Stromal cell of bone marrow (primary cell): Measurements from ENCODE around the gene PRKCH.

Experiments used
- DNase-seq: peaks from one replicate; pipeline ENCODE4 v3.0.0-alpha.2; 2012; ENCODE audit warnings: low read depth

Gene PRKCH

DNA sequence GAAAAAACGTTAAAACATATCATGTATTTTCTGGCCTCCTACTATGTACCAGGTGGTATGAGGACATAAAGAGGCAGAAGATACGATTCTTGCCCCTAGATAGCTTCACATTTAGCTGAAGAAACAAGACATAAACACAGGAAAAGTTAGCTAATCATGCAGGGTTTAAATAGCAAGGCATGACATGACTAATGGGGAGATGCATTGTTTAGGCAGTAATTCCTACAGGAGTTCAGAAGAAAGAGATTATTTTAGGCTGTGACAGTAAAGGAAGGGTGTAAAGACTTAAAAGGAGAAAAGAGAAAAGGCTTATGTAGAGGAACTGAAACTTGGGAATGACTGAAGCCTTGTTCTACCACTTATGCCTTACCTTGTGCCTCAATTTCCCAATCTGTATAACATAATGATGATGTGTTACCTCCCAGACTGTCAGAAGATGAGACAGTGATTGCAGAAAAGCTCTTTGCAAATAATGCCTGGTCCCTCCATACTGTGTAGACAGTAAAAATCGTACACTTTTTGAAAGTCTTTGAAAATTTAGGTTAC lies 44.4 kb downstream of the PRKCH start:
- DNase-seq, result no peak

- no peak for DNase-seq
These were observed 46.8 kb downstream of the PRKCH start for GRCh38 chr14:61368114-61368710.

DNA sequence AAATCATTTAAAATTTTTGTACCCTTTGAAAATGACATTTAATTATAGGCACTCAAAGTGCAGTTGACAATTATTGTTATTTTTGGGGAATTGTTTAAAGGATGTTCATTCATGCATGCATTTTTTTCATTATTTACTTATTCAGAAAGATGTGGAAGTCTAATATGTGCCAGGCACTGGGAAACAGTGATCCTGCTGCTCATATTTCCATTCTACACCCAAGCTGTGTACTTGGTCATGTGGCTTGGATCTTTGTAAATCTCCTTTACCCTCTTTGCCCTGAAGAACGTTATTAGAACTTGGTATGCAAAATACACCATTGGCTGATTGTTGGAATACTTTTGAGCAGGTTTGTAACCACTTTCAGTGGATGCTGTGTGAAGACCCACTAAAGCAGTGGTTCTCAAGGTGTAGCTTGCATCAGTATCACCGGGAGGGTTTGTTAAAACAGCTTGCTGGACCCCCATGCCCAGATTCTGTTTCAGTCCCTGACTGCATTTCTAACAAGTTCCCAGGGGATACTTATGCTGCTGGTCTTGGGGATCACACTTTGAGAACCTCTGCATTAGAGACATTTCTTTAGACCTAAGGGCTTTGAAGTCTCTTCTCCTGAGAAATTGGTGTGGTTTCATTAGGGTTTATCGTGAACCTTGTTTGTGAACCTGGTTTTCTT lies 47.5 kb downstream of the PRKCH start:
- DNase-seq, result no peak

DNA sequence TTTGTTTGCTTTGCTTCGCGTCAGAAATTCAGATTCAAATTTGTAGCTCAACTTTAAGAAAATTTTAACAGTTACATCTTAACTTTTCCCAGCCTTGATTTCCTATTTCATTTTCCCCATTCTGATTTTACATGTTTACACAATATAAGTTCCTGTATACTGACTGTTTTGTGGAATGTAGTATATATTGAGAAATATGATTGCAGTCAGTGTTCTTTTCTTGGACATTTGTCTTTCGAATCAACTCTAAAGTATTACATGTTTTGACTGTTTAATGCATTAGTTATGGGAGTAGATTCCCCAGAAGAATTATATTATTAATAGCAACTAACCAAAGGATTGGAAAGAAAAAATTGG lies 48.1 kb downstream of the PRKCH start:
- DNase-seq, result no peak

DNA sequence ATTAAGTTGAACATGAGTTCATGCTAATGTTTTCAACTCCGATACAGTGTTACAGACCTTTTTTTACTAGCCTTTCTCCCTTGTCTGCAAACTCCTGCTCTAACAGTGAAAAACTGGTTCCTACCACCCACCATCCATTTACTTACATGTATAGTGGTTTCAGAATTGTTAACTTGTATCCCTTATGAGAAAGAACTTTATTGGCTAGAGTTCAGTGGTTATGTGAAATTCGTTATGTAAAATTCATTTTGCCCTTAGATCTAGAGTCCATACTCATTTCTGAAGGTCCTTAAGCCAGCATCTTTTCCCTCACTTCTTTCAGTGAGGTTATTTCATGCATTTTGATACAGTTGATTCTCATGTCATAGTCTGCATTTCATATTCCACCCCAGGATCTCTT lies 51.0 kb downstream of the PRKCH start:
- no peak for DNase-seq

DNA sequence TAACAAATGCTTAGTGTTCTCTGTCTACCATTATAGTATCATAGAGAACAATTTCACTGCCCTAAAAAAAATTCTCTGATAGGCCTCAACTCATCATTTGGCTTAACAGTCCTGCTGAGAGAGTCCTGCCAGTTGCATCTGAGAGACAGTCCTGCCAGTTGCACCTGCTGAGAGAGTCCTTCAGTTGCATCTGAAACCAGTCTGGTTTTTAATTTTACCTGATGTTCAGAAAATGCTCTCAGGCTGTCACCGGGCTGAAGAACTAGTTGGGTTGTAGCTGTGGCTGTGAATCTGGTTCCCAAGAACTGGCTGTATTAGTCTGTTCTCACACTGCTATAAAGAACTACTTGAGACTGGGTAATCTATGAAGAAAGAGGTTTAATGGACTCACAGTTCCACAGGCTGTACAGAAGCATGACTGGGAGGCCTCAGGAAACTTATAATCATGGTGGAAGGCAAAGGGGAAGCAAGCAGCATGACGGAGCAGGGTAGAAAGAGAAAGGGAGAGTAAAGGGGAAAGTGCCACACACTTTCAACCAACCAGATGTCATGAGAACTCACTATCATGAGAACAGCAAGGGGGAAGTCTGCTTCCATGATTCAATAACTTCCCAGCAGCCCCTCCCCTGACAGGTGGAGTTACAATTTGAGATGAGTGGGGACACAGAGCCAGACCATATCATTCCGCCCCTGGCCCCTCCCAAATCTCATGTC lies 51.6 kb downstream of the PRKCH start:
- DNase-seq, result no peak

DNA sequence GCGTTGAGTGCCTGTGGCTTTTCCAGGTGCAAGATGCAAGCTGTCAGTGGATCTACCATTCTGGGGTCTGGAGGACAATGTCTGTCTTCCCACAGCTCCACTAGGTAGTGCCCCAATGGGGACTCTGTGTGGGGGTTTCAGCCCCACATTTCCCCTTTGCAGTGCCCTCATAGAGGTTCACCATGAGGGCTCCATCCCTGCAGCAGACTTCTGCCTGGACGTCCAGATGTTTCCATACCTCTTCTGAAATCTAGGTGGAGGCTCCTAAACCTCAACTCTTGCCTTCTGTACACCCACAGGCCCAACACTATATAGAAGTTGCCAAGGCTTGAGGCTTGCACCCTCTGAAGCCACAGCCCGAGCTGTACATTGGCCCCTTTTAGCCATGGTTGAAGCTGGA lies 52.9 kb downstream of the PRKCH start:
- no peak for DNase-seq

DNA sequence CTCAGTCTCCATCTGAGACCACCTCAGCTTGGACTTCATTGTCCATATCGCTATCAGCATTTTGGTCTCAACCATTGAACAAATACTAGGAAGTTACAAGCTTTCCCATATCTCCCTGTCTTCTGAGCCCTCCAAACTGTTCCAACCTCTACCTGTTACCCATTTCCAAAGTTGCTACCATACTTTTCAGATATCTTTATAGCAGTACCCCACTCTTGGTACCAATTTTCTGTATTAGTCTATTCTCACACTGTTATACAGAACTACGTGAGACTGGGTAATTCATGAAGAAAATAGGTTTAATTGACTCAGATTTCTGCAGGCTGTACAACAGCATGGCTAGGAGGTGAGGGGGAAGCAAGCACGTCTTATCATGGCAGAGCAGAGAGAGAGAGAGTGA lies 53.8 kb downstream of the PRKCH start:
- DNase-seq, result no peak

- no peak for DNase-seq
These were observed 54.9 kb downstream of the PRKCH start for GRCh38 chr14:61376314-61376713.

DNA sequence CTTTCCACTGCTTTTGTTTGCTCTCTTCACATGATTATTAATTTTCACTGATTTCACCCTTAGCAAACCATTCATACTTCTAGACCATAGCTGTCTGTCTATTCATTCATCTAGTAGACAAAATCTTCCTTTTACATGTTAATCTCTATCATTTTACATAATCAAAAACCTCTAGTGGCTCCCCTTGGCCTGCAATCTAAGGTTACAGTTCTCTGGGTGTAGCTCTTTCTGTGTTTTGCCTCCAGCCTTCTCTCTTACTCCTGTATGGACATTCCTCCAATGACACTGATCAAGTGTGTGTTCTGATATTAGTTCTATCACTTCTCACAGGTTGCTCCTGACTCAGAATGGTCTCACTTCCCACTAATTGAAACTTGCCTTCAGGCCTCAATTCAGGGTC lies 56.4 kb downstream of the PRKCH start:
- no peak for DNase-seq

DNA sequence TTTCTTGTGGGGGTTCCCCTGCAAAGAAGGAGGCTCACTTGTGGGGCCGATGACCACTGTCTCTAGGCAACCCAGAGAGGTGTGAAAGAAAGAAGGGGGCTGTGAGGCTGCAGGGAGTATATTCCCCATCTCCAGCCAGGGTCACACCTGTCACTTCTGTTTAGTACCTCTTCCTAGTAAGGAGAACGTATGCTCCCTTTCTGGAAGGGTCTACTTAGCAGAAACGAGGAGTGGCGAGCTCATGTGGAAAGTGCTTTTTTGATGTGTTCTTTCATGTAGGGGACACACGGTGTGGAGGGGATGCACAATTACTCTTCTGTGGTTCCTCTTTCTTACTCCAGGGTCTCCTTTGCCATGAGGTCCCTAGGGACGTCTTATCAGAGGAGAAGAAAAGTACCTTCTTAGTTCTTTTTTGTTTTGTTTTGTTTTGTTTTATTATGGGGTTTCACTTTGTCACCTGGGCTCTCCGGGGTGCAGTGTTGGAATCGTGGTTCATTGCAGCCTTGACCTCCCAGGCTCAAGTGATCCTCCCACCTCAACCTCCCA lies 58.3 kb downstream of the PRKCH start:
- DNase-seq, result no peak

DNA sequence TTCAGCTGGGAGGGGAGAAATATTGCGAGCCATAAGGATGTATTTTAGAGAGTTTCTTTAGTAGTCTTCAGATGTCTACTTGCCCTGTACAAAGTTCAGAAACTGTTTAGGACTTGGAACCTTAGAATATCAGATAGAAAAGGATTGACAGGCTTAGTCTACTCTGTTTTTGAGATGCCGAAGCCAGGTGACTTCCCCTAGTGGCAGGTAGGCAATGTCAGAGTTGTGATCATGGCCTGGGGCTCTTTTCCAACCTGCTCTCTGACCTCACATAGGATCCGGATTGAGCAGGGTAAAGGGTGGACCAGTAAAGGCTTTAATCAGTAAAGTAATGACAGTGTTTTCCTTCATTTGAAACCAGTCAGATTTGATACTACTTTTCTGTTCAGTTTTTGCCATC lies 59.6 kb downstream of the PRKCH start:
- DNase-seq, result no peak

DNA sequence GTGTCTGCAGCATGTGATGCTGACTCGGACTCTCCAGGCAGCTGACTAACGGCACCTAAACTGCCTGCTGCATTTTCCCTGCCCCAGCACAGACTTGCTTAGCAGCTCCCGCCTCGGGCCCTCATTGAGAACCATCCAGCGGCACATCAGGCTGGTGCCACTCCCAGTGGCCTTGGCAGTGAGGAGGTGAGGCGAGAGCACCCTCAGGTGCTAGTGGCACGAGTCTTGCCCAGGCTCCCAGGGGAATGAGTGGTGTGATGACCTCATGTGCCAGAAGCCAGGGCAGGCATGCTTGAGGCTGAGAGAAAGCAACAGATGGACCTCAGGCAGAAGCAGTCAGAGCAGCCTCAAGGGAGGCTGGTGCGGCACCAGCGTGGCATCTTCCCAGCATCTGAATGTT lies 60.2 kb downstream of the PRKCH start:
- DNase-seq, result no peak

DNA sequence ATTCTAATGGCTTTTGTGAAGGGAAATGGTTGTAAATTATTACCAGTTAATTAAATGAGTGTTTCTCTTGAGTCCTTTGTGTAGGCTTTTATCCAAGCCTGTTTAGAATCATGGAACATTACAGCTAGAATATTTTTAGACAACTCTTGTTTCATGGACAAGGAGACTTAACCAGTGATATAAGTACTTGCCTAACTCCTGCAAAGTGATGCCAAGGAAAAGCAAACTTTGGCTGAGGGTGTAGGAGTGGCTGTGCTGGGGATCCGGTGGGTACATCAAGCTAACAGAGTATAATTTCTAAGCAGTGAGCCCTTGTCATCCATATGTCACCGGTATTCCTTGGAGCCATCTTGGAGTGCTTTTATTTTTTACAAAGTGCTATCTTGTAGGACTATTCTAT lies 61.5 kb downstream of the PRKCH start:
- no peak for DNase-seq

GRCh38 chr14:61385002-61385685 lies 63.8 kb downstream of the PRKCH start:
- DNase-seq, result no peak

- DNase-seq, result no peak
These were observed 64.9 kb downstream of the PRKCH start for GRCh38 chr14:61386173-61386772.

- no peak for DNase-seq
These were observed 65.7 kb downstream of the PRKCH start for GRCh38 chr14:61387076-61387475.

DNA sequence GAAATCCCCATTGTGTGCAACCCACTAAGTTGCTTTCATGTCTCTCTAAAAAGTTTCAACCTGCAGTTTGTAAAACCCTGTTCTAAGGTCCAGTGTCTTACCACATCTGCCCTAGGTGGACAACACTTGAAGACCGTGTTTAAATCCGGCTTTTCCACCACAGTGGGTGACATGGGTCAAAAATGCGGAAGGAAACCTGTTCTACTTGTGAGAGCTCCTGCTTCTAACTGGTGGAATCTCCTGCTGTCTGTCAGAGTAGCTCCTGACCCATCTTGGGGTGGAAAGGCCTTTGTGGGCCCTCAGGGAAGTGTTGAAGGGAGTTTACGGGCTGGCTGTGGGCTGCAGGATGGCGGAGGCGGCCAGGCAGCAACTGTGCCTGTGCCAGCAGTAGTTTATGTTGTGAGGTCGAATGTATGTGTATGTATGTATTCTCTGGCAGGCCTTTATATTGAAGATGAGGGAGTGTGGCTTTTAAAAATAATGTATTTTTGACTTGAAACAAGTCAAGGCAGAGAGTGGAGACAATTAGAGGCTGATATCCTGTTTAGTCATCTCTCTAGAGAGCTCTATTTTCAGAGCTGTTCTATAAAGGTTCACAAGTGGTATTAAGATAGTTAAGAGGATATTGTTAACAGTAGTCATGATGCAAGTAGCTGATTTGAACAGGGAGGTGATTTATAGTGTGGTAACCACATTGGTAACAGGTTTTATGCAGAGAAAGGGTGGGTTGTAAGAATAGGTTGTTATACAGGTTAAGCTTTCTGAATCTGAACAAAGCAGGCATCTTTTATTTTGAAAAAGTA lies 67.0 kb downstream of the PRKCH start:
- DNase-seq, result peak; percentile 63

DNA sequence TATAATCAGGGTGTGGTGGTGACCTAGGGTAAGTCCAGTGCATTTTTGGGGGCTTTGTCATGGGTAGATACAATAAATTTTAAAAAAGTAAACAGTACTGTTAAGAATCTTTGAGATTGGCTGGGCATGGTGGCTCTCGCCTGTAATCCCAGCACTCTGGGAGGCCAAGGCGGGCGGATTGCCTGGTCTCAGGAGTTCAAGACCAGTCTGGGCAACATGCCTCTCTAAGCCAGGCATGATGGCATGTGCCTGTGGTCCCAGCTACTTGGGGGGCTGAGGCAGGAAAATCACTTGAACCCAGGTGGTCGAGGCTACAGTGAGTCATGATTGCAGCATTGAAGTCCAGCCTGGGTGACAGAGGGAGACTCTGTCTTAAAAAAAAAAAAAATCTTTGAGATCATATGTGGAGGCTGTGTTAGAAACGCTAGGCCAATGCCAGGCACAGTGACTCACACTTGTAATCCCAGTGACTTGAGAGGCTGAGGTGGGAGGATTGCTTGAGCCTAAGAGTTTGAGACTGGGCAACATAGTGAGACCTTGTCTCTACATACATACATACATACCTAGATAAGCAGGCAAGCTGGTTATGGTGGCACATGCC lies 67.7 kb downstream of the PRKCH start:
- DNase-seq, result peak; percentile 45

GRCh38 chr14:61391119-61391518 lies 69.7 kb downstream of the PRKCH start:
- no peak for DNase-seq

DNA sequence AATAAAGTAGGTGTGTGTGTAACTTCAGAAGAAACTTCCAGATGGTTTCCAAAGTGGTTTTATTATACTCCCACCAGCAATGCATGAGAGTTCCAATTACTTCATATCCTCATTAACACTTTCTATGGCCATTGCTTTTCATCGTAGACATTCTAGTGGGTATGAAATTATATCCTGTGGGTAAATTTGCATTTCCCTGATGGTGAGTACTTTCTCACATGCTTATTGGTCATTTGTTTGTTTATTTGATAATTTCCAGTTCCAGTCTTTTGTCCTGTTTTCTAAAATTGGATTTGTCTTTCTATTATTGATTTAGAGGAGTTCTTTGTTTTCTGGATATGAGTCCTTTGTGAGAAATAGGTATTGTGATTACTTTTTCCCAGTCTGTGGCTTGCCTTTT lies 70.9 kb downstream of the PRKCH start:
- DNase-seq, result no peak
